Activated naive CD4-positive, alpha-beta T cell (primary cell): ENCODE data around the gene KIF1A.

Experiments used
- DNase-seq, 4 experiments: peaks; one replicate each; lab custom pipeline; 2025; lab: John Stamatoyannopoulos, UW

KIF1A gene

DNA sequence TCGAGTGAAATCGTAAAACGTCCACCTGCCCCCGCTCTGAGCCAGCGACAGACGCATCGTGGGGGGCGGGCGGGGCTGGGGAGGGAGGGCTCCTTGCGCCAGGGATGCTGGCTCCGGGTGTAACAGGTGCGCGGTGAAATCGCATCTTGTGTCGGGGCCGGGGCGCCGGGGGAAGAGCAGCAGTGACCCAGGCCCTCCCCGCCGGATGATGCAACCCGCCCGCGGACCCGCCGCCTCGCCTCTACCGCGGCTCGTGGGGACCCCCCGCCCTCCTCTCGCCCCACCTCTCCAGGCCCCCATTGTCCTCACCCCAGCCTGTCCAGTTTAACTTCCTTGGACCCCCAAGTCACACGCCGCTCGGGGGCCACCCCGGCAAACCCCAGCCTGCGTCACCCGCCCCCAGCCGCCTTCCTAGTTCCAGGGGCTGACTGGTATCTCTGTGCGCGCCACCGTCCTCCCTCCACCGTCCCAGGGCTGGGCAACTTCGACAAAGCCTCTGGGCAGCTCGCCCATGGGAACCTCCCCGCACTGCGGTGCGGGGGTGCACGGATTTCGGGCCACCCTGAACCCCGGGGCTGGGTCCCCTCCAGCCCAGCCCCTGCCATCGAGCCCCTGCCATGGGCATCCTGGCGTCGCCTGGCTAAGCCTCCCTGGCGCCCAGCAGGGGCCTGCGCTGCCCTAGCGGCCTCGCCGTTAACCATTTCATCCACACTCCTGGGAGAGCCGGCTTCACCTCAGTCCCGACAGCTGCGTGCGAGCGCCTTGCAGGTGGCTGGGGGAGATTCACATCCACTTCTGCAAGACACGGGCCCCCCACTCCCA lies 799 bp upstream of the KIF1A start:
- DNase-seq = no peak

DNA sequence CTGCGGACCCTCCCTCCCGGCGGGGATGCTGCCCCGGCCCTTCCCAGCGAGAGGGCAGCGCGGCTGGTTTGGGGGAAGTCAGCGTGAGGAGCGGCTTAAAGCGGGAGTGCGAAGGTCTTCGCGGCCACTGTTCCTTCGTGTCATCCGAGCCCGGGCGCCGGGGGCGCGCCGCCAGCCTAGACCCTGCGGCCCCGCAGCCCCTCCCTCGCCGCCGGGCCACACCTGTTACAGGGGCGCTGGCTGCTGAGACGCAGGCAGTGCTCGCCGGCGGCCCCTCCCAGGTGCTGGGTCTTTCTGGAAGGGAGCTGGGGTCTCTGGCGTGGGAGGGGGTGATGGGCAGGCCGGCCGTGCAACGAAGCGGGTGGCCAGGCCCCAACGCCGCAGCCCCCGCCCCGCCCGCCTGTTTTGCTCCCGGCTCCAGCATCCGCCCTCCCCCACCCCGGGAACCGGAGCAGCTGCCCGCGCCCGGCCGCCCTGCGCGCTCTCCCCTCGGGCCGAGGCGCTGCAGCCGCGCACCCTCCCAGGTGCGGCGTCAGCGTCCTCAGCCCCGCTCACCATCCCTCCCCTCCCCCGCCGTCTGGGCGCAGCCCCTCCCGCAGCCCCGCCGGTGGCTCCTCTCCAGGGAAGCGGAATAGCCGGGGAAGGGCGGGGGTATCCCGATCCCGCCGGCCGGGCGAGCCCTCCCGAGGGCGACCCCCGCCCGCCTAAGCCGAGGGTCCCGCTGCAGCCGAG lies 727 bp downstream of the KIF1A start:
- DNase-seq = no peak

DNA sequence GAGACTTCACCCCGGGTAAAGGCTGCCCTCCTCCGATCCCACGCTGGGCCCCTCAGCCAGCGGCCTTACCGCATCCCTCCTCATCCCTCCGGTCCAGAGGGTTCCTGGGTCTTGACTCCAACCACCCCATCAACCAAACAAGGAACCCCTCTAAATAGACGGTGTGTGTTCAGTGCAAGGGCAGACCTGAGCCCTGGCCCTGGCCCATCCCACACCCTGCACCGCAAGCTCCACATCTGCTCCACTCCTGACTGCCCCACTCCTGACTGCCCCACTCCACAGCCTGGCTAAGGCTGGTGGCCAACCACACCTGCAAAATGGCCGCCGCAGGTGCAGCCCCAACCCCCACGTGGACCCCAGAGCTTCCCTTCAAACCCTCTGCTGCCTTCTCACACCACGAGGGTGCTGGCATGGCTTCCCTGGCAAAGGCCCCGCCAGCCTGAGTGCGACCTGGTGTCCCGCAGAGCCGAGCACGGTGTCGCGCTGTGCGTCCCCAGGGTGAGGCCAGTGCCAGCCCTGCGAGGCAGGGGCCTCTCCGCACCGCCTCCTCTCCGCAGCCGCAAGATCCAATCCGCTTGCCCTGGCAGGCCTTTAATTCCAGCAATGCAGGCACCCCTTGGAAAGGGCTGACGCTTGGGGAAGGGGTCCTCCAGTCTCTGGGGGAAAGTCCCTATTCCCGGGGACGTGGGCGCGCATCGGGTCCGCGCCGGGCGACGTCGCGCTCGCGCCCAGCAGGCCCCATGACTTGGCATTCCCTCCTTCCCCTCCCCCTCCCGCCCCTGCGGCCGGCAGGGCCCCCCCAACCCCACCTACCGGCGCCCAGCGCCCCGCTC lies 1.5 kb downstream of the KIF1A start:
- no peak for DNase-seq

DNA sequence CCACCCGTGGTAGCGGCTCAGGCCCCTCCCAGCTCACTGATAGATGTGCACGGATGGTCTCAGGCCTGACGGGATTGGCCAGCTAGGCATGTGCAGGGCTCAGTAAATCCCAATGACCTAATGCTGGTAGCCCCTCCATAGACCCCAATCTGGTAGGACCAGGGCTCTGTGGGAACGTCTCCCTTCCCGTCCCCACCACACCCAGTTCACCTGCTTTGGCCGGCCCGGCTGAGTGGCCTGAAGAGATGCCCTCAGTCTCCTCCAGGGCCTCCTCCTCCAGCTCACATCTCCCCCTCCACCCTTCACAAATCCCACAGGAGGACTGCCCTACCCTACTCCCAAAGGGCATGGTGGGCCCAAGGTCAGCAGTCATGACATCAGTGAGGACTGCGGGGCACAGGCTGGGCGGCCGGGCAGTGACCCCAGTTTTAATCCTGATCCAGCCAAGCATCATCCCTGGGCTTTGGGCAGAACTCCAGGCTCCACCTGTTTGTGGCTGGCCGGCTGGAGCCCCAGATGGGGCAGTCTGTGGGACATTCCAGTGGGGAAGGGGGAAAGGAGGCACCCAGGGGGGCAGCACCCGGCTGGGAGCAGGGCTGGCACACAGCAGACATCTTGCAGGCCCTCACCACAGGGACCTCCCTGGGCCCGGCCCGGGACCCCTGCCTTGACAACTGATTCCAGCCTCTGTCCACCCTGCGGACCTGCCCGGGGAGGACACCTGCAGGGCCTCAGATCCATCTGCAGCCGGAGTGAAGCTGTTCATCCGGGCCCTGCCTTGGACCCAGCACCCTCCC lies 2.3 kb downstream of the KIF1A start:
- DNase-seq = no peak

DNA sequence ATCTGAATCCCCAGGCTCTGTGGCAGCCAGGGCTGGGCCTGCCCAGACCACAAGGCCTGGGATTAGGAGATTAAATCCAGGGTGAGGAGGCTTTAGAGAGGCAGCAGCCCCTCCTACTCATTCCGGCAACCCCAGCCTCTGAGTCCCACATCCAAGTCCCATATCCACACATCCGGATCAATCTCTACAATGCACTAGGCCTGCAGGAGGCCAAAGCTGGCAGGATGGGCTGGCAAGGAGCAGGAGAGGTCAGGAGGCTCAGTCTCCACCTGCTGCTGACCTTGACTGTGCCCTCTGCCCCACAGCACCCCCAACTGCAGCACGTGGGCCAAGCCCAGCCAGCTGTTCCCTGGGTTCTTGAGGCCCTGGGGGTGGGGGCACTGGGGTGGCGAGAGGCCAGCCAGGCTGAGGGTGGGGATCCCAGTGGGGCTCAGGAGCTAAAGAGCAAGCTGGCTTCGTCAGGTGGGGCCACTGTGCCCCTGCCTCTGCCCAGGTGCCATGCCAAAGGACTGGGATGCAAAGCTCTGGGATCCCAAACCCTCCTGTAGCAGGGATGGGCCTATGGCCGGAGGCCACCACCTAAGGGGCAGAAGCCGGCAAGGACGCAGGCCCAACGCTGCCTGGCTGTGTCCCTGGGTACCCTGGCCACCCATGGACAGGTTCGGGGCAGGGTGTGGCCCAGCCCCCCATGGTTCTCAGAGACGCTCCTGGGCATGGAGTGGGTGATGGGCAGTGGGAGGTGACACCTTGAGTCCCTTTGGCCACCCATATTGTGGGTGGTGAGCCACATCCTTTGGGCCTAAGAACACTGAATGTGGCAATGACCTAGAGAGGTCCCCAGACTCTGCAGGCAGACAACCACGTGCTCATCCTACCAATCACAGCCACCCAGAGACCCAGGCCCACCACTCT lies 3.2 kb downstream of the KIF1A start:
- no peak for DNase-seq

DNA sequence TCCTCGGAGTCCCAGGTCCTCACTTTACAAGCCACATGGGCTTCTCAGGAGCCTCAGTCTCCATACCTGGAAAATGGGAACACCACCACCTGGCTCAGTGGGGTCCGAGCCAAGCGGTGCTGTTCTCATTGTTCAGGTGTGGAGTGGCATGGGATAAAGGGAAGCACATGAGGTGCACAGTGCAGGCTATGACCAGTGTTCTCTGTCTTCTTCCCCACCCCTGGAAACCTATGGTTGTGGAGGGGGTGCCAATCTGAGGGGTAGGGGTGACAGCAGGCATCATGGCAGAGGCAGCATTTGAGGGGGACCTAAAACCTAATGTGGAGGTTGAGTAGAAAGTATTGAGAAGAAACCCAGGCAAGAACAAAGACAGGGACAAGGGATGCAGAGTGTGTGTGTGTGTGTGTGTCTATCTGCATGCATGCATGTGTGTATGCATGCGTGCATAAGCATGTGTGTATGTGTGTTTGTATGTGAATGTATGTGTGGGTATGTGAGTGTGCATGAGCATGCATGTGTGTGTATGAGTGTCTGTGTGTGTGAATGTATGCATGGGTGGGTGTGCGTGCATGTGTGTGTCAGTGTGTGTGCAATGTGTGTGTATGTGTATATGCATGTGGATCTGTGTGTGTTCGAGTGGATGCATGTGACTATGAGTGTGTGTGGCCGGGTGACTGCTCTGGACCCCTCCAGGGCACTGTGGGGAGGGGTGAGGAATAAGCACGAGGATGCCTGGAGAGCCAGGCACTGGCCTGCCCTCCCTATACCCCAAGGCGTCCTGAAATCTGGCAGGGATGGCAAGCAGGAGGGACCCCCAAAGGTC lies 4.0 kb downstream of the KIF1A start:
- no peak for DNase-seq

DNA sequence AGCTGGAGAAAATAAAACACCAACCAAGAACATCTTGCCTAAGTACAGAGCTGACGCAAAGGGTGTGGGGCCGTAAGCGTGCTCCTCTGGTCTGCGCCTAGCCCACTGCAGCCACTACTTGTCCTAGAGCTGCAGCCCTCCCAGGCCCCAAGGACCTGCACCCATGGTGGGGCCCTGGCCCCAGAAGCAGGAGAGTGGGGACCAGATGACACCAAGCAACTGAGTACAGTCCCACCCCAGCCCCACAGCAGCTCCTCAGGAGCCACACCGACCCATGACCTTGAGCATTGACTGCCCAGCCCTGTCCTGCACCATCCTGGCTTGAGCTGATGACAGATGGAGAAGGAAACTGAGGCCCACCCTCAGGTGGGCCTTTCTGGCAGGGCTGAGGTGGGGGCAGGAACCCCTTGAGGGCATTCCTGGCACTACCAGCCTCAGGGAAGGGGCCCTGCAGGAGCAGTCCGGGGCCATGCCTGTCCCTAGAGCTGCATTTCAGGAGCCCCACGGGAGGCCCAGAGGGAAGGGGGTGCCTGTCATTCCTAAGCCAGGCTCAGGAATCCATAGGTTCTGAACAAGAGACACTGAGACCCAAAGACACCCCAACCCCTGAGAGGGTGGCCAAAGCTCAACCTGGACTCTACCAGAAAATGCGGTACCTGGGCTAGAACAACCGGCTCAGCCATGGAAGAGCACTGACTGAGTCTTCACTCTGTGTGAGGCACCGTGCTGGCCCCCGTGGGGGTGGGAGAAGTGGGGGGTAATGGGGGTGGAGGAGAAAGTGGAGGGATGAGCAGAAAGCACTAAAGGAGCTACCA lies 4.9 kb downstream of the KIF1A start:
- no peak for DNase-seq

DNA sequence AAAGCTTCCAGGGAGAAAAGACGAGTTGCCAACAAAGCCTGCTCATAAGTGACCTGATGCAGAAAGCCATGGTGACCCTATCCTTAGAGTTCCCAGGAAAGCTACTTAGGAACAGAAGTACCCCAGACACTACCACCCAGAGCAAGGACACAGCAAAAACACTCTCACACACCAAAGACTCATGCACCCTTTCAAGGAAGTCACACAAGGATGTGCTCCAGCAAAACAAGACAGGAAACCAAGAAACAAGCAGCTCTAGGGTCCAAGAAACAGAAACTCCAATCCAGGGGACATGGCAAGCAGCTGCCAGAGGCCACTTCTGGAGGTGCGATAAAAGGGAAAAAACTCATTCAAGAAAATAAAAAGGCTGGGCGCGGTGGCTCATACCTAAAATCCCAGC lies 5.7 kb downstream of the KIF1A start:
- no peak for DNase-seq

DNA sequence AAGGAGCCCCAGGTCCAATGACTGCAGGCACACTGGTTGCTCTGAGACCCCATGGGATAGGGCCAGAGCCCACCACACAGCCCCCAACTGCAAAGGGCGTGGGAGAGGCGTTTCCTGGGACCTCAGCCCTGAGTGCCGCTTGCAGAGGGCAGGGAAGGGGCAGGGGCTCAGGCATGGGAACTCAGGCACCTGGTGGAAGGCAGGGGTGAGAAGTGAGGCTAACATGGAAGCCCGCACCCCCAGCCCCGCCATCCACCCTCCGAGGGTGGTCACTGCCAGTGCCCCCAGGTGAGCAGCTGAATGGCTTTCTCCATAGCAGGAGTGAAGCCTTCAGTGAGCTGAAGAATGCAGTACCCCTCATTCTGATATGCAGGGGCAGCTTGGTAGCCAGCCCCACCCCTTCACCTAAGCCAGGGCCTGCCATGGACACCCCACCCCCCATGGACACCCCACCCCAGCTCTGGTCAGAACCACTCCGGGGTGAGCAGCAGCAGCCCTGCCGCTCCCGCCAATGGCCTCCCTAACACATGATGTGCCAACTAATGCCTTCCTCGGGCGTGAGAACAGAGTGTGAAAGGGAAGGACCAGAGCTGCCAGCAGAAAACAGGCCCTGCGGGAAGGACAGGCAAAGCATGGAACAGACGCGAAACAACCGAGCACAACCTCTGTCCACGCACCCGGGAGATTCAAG lies 6.6 kb downstream of the KIF1A start:
- DNase-seq = no peak

DNA sequence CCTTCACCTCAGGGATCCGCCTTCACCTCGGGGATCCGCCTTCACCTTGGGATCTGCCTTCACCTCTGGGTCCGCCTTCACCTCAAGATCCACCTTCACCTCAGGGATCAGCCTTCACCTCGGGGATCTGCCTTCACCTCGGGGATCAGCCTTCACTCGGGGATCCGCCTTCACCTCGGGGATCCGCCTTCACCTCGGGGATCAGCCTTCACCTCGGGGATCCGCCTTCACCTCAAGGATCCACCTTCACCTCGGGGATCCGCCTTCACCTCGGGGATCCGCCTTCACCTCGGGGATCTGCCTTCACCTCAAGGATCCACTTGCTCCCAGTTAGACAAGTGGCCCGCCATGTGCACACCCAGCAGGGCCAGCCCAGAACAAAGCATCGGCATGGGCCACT lies 7.3 kb downstream of the KIF1A start:
- no peak for DNase-seq

DNA sequence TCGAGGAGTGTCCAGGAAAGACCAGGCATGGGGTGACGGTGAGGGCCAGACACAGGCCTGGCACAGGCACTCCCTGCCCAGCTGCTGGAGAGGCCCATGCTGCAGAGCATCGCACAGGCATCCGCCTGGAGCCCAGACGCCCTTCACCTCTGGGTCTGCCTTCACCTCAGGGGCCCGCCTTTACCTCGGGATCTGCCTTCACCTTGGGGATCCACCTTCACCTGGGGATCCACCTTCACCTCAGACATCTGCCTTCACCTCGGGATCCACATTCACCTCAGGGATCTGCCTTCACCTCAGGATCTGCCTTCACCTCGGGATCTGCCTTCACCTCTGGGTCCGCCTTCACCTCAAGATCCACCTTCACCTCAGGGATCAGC lies 7.7 kb downstream of the KIF1A start:
- no peak for DNase-seq

DNA sequence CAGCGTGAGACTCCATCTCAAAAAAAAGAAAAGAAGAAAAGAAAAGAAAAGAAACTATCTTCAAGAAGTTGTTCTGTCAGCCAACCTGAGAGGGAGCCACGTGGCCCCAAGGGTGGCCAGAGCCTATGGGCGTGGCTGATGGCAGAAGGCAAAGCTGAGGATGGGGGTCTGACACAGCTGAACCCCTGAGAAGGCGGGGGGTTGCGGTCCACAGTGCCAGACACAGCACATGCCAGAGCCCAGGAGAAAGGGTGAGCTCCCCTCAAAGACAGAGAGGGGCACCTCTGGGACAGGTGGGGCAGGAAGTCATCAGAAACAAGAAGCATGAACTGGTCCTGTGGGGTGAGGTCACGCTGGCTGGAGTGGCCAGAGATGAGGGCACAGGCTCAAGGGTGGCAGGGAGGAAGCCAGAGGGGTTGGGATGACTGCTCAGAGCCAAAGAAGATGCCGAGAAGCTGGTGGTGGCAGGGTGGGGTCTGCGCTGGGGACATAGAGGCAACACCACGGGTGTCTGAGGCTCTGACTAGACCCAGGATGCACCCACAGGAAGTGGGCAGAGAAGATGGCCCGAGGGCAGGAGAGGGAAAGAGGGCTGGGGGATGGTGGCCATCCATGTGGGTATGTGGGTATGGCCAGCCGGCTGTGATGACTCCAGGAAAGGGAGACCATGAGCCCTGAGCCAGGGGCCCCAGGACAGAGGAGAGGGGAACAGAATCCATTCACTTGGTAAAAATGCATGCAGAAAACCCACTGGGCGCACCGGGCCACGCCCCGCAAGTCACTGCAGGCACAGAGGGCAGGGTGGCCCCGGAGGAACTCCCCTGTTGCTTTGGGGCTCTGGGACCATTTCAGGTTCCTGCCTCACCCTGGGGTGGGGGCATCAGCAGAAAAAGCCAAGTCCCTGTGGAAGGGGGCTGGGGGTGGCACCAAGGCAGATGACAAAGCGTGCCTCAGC lies 8.4 kb downstream of the KIF1A start:
- DNase-seq = no peak

DNA sequence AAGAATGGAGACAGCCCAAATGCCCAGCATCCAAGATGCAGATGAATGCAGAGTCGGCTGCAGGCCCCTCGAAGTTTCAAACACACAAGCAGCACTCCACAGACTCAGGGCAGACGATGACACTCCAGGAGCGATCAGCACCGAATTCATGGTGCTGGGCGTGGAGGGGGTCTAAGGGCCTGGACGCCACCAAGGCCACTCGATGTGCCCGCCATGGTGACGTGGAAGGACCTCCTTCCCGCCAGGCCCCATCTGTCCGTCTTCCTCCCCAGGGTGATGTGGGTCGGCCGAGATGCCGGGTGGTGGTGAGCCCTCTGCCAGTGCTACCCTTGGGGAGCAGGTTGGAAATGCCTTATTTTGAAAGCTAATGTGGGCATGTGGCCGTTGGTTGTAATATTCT lies 9.4 kb downstream of the KIF1A start:
- DNase-seq = no peak

DNA sequence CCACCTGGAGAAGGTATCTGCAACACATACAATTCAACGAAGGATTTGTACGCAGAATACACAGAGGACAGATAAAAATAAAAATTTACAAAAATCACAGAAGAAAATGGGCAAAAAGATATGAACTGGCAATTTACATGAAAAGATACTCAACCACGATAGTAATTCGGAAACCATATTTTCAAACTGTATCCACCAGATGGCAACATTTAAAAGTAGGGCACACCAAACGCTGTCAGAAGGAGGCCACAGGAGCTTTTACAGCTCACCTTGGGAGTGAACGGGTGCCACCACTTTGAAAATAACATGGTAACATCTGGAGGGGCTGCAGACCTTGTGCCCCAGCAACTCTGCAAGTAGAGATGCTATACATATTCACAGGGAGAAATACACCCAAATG lies 9.8 kb downstream of the KIF1A start:
- DNase-seq = no peak

DNA sequence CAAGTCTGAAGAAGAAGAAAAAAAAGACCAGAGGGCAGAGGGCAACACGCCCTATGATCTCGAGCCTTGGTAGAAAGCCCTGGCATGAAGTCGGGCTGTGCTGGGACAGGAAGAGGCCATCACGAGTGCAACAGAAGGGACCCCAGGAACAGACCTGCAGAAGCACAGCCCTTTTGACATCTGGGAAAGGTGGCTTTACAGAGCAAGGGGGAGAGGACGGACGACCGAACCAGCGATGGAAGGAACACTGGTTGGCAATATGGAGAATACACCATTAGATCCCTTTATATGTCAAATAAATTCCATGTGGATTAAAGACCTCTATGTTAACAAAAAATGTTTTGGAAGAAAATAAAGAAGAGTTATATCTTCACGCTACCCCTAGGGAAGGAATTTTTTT lies 10.7 kb downstream of the KIF1A start:
- DNase-seq = no peak

DNA sequence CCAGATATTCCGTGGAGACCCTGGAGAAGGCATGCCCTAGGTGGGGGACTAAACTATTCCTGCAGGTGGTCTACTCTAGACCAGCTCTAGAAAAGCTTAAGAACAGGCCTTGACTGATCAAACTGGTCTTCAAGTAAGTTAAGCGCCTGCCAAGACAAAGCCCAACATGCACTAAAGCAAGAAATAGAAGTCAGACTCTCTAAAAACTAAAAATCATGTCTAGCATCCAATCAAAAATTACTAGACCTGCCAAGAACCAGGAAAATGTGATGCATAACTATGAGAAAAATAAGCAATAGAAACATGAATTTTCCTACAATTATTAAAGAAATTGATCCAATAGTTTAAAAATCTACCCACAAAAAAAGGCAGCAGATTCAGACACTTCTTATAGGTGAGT lies 13.6 kb downstream of the KIF1A start:
- no peak for DNase-seq

DNA sequence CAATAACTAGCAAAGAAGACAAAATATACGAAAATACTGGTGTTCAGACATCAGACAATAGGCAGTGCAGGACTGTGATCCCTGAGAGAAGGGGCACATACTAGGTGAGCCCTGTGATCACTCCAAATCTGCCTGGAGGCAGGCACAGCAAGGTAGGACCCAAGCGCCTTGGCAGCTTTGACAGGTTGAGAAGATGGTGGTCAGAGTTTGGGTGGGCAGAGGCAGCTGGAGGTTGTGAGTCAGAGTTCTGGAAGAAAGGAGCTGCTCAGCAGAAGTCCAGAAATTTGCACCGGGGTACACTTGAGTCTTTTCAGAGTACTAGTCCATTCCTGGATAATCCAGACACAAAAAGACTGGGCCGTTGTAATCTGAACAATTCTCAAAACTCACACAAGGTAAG lies 14.0 kb downstream of the KIF1A start:
- DNase-seq = no peak
